RWPE1 (cell line): Measurements from ENCODE around the gene PAK1.

Source experiments
- CTCF ChIA-PET: fragments of 350-600 bp; sonication (Branson Sonifier 250); formaldehyde crosslinking; extraction: SDS; loops from one replicate; lab custom pipeline; 2021; lab: Yijun Ruan, JAX
- POLR2A ChIA-PET: fragments of 400-600 bp; formaldehyde crosslinking; extraction: SDS; loops from one replicate; lab custom pipeline; 2020; ENCODE audit warnings: antibody characterized with exemption; ENCODE audit not compliant: low non-redundant PET; lab: Yijun Ruan, JAX
- DNase-seq: peaks from one replicate; pipeline ENCODE4 v3.0.0; 2012; ENCODE audit warnings: low spot score
- H3K27ac ChIP-seq: fragments of 450-650 bp; 2 replicates; pipeline ENCODE4 v1.5.1; 2017
- TF ChIP-seq, protein P1 (sequence below): fragments of 450-650 bp; conservative IDR thresholded peaks from 2 replicates; pipeline ENCODE4 v1.5.1; 2017; ENCODE audit warnings: low read depth, mild to moderate bottlenecking

Gene PAK1

GRCh38 chr11:77455740-77456139, 18.2 kb downstream of the PAK1 start:
- no peak for DNase-seq
- POLR2A ChIA-PET, result no interaction called here
- H3K27ac ChIP-seq, result no peak overlapping the region
- TF ChIP-seq, protein P1, sequence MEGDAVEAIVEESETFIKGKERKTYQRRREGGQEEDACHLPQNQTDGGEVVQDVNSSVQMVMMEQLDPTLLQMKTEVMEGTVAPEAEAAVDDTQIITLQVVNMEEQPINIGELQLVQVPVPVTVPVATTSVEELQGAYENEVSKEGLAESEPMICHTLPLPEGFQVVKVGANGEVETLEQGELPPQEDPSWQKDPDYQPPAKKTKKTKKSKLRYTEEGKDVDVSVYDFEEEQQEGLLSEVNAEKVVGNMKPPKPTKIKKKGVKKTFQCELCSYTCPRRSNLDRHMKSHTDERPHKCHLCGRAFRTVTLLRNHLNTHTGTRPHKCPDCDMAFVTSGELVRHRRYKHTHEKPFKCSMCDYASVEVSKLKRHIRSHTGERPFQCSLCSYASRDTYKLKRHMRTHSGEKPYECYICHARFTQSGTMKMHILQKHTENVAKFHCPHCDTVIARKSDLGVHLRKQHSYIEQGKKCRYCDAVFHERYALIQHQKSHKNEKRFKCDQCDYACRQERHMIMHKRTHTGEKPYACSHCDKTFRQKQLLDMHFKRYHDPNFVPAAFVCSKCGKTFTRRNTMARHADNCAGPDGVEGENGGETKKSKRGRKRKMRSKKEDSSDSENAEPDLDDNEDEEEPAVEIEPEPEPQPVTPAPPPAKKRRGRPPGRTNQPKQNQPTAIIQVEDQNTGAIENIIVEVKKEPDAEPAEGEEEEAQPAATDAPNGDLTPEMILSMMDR, result no peak
- CTCF ChIA-PET, result interaction anchor here (0.5 kb wide), 1 partner anchor 81 kb away, joined by 3 read pairs; no protein-coding TSS in a partner anchor

GRCh38 chr11:77454867-77455655, 18.8 kb downstream of the PAK1 start:
- ChIA-PET CTCF (interaction anchor here (0.5 kb wide), 1 partner anchor 81 kb away, joined by 3 read pairs; no protein-coding TSS in a partner anchor), POLR2A (no interaction called here)
- DNase-seq, result no peak
- TF ChIP-seq, protein P1, result no peak
- no peak overlapping the region for H3K27ac ChIP-seq

DNA sequence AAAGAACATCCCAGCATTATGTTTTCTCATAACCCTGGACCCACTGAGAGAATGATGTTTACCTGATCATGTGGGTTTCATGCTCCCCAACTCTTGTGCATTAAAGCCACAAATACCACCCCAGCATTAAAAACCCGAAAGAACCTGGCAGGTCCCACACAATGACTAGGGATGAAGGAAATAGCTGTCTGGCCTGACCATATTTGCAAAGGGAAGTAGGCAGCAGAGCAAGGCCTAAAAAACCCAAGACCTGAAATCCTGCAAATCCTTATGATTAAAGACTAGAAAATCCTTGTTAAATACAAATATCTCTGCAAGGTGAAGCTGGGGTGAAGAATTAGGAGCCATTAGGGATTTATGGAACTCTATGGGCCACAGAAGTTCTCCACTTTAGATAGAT, 23.7 kb downstream of the PAK1 start:
- ChIA-PET CTCF (interaction anchor here (0.6 kb wide), 1 partner anchor 12 kb away, joined by 3 read pairs; no protein-coding TSS in a partner anchor), POLR2A (no interaction called here)
- H3K27ac ChIP-seq, result no peak overlapping the region
- no peak for DNase-seq
- TF ChIP-seq, protein P1, result no peak

DNA sequence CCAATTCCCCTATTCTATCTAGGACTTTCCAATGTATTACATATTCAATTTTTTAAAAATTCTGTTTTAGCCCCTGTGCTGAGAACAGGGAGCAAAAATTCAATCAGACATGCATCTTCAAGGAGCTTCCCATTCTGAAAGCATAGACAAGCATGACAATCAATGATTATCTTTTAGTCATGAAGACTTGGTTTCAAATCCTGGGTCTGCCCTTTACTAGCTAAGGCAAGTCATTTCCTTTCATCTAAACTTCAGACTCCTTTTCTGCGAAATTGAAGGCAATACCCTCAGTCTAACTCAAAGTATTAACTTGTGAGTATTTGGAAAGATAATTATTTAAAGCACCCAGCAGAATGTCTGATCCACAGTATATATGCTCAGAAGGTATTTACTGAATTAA, 24.1 kb downstream of the PAK1 start:
- no peak for DNase-seq
- H3K27ac ChIP-seq, result no peak overlapping the region
- ChIA-PET POLR2A (no interaction called here), CTCF (interaction anchor here (0.6 kb wide), 1 partner anchor 12 kb away, joined by 3 read pairs; no protein-coding TSS in a partner anchor)
- TF ChIP-seq, protein P1, result no peak

- CTCF ChIA-PET, result no interaction called here
- no peak overlapping the region for H3K27ac ChIP-seq
Measured at GRCh38 chr11:77449060-77449521, 24.8 kb downstream of the PAK1 start.

GRCh38 chr11:77448269-77448668, 25.6 kb downstream of the PAK1 start:
- no peak overlapping the region for H3K27ac ChIP-seq
- POLR2A ChIA-PET, result no interaction called here
- TF ChIP-seq, protein P1, result no peak
- CTCF ChIA-PET, result no interaction called here
- DNase-seq, result no peak

More at GRCh38 chr11:77449060-77449521, 24.8 kb downstream of the PAK1 start:
- no peak for DNase-seq
- POLR2A ChIA-PET, result no interaction called here
- TF ChIP-seq, protein P1, result no peak
